ENCODE results near the gene CYP4F22. TPM values are rescaled to one million over a fixed set of nuclear protein-coding genes. Genes with fewer than 3 reads are reported as not detected.

Gene CYP4F22
- total RNA-seq, 1 experiment from 2014 or later, result not detected

- Histone ChIP-seq H3K27me3 (ENCODE audit: insufficient read depth, low read length) (no peaks in the 10 kb centered on the region), H4K20me1 (ENCODE audit: control insufficient read depth, insufficient read depth, insufficient read length) (no peaks in the 10 kb centered on the region), H3K4me2 (ENCODE audit: insufficient read depth, insufficient read length, low read length) (no peak overlapping the region), H2BK5ac (ENCODE audit: insufficient read length, low read length) (no peak overlapping the region), H3K4me1 (ENCODE audit: insufficient read depth, low read length) (no peaks in the 10 kb centered on the region), H3K9ac (ENCODE audit: extremely low read depth, insufficient read length, low read length) (no peak overlapping the region), H3K56ac (ENCODE audit: insufficient read length, low read depth, low read length) (no peak overlapping the region), H2AK5ac (ENCODE audit: insufficient read length, low read length) (no peak overlapping the region), H3K4ac (ENCODE audit: low read depth, low read length) (no peak overlapping the region), H2BK15ac (ENCODE audit: low read depth, low read length) (no peak overlapping the region), H3T11ph (ENCODE audit: low read length) (no peak overlapping the region), H4K8ac (replicated peaks; ENCODE audit: insufficient read length, low read depth, low read length) (no peak overlapping the region), H4K91ac (ENCODE audit: insufficient read length, low read depth, low read length) (no peak overlapping the region), H3K23ac (ENCODE audit: insufficient read length, low read depth, low read length) (no peak overlapping the region), H3K23me2 (ENCODE audit: insufficient read length, low read depth, low read length, poor library complexity, severe bottlenecking) (no peaks in the 10 kb centered on the region), H2BK12ac (ENCODE audit: insufficient read length, low read depth, low read length) (no peak overlapping the region), H2BK120ac (ENCODE audit: low read depth, low read length, poor library complexity, severe bottlenecking) (no peak overlapping the region), H3K79me1 (ENCODE audit: insufficient read depth, low read depth, low read length, poor library complexity, severe bottlenecking) (no peaks in the 10 kb centered on the region), H3K18ac (ENCODE audit: insufficient read length, low read depth, low read length) (no peak overlapping the region), H3K14ac (ENCODE audit: insufficient read depth, low read length) (no peak overlapping the region), H2AFZ (ENCODE audit: low read length) (no peak overlapping the region), H3K79me2 (ENCODE audit: insufficient read depth, low read length) (no peaks in the 10 kb centered on the region), H3K27ac (ENCODE audit: insufficient read length, low read depth, low read length) (no peak overlapping the region), H3K9me3 (ENCODE audit: control insufficient read depth, low read depth, low read length) (peaks cover 39% of the 10 kb centered on the region), H2BK20ac (ENCODE audit: low read depth, low read length, poor library complexity, severe bottlenecking) (no peak overlapping the region), H4K5ac (ENCODE audit: insufficient read length, low read depth, low read length) (no peak overlapping the region)
- Mint-ChIP-seq H3K4me1 (no peaks in the 10 kb centered on the region), H3K27me3 (ENCODE audit: low read depth) (peaks cover 3% of the 10 kb centered on the region), H3K9me3 (peaks cover 65 to 94% of the 10 kb centered on the region in 2 experiments), H3K36me3 (ENCODE audit: insufficient read depth in 1 of 3, low read depth in 3 of 3) (peaks cover 2 to 23% (median 10%) of the 10 kb centered on the region in 3 experiments; a peak in 5 of 7 replicates), H3K27ac (no peak overlapping the region), H3K4me3 (no peak overlapping the region)
- no peak for TF ChIP-seq CTCF (conservative IDR thresholded peaks at IDR 0.05)
- no peak for DNase-seq
- no CpG with 5 or more reads among the region's 7 CpGs for whole genome bisulfite sequencing (ENCODE audit: extremely low coverage, insufficient read length, low lambda C conversion rate)
These were observed 56.3 kb downstream of the CYP4F22 start for GRCh38 chr19:15564534-15565168.
